Measurements from ENCODE around the gene PLCB1.

PLCB1 gene

DNA sequence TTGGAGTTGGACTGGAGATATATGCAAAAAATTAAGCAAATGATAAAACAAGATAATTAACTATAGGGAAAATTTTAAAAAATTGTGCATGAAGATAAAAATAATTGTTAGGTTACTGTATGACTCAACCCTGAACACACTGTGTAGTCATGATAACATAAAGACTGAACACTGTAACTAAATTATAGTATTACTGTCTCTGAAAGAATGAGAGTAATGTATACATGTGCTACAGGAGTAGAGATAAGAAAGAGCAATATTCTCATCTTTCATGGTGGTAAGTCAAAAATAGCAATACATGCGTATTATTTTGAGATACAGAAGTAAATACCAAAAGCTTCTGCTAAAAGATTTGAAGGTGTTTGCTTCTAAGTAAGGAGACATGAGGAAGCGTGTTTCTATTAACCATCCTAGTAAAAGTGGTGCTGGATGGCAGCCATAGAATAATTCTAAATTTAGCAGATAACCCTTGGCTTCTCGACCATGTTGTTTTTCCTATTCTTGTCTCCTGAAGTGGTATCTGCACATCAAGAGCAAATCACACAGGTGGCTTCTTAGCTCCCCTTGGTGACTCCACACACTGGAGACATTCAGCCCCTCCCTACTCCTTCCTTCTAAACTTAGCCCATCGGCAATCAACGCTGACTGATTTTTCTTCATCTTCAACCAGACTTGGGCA is 546.2 kb downstream of the PLCB1 start:
- H3K4me1 ChIP-seq (ENCODE audit: control insufficient read depth in 1 of 2, insufficient read depth in 2 of 2, low read length in 2 of 2) = no peaks in the 10 kb centered on the region
- no peak overlapping the region for H3K27ac ChIP-seq (ENCODE audit: low read length)
- no peaks in the 10 kb centered on the region for H3K27me3 ChIP-seq (ENCODE audit: low read depth, low read length)
- H3K36me3 ChIP-seq (ENCODE audit: control insufficient read depth in 1 of 2, insufficient read depth in 2 of 2, low read length in 2 of 2) = no peaks in the 10 kb centered on the region
- H3K4me3 ChIP-seq (ENCODE audit: low read depth in 1 of 2, low read length in 2 of 2) = no peak overlapping the region
- H3K9me3 ChIP-seq (ENCODE audit: control insufficient read depth in 1 of 2, low read length in 2 of 2) = no peaks in the 10 kb centered on the region

DNA sequence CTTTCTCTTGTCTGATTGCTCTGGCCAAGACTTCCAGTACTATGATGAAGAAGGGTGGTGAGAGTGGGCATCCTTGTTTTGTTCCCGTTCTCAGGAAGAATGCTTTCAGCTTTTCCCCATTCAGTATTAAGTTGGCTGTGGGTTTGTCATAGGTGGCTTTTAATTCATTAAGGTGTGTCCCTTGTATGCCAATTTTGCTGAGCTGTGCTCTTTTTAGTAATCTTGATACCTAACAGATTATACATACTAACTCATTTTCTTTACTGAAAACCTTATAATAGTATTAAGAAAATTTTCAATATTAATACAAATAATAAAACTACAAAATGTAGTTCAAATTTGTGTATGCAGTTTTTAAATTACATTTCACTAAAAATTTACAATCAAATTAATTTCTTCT is 557.3 kb downstream of the PLCB1 start:
- Histone ChIP-seq H3K36me3 (ENCODE audit: control insufficient read depth in 1 of 2, insufficient read depth in 2 of 2, low read length in 2 of 2) (no peaks in the 10 kb centered on the region), H3K4me3 (ENCODE audit: low read depth in 1 of 2, low read length in 2 of 2) (no peak overlapping the region), H3K27me3 (ENCODE audit: low read depth, low read length) (no peaks in the 10 kb centered on the region), H3K27ac (ENCODE audit: low read length) (no peak overlapping the region), H3K9me3 (ENCODE audit: control insufficient read depth in 1 of 2, low read length in 2 of 2) (peaks cover 0 to 6% of the 10 kb centered on the region in 2 donors), H3K4me1 (ENCODE audit: control insufficient read depth in 1 of 2, insufficient read depth in 2 of 2, low read length in 2 of 2) (peaks cover 0 to 10% of the 10 kb centered on the region in 2 donors)

DNA sequence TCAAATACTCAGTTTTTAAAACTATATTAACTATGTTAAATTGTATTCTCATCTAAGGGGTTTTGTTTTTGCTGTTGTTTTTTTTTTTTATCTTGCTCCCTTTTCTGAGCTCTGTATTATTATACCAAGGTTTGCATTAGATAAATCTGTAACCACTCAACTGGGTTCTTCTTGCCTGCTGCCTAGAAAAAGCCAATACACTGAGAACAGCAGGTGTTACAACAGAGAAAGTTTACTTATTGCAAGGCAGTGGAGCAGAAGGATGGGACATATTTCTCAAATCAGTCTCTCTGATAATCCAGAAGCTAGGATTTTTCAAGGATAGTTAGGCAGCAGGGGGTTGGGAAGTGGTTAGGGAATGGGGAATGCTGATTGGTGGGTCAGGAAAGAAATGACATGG is 558.0 kb downstream of the PLCB1 start:
- Histone ChIP-seq H3K36me3 (ENCODE audit: control insufficient read depth in 1 of 2, insufficient read depth in 2 of 2, low read length in 2 of 2) (no peaks in the 10 kb centered on the region), H3K4me1 (ENCODE audit: control insufficient read depth in 1 of 2, insufficient read depth in 2 of 2, low read length in 2 of 2) (peaks cover 0 to 10% of the 10 kb centered on the region in 2 donors), H3K9me3 (ENCODE audit: control insufficient read depth in 1 of 2, low read length in 2 of 2) (peaks cover 0 to 6% of the 10 kb centered on the region in 2 donors), H3K27me3 (ENCODE audit: low read depth, low read length) (no peaks in the 10 kb centered on the region), H3K27ac (ENCODE audit: low read length) (no peak overlapping the region), H3K4me3 (ENCODE audit: low read depth in 1 of 2, low read length in 2 of 2) (no peak overlapping the region)

DNA sequence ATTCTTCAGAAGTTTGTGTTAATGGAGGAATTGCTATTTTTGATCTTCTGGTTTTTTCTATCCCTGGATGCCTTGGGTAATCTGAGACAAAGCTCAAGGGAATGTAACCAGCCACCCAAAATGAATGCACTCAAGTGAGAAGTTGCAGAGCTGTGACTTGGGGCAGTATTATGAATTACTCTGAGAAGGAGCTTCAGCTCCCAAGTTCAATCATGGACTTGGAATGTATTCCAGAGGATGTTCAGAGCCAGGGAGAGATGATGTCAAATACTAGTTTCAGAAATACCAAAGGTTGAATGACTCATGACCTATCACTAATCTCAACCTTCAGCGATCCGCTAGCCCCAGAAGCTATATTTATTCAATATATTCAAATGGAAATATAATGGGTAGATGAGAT is 561.6 kb downstream of the PLCB1 start:
- Histone ChIP-seq H3K36me3 (ENCODE audit: control insufficient read depth in 1 of 2, insufficient read depth in 2 of 2, low read length in 2 of 2) (no peaks in the 10 kb centered on the region), H3K9me3 (ENCODE audit: control insufficient read depth in 1 of 2, low read length in 2 of 2) (peaks cover 0 to 4% of the 10 kb centered on the region in 2 donors), H3K27ac (ENCODE audit: low read length) (no peak overlapping the region), H3K4me1 (ENCODE audit: control insufficient read depth in 1 of 2, insufficient read depth in 2 of 2, low read length in 2 of 2) (peaks cover 0 to 10% of the 10 kb centered on the region in 2 donors), H3K4me3 (ENCODE audit: low read depth in 1 of 2, low read length in 2 of 2) (no peak overlapping the region), H3K27me3 (ENCODE audit: low read depth, low read length) (no peaks in the 10 kb centered on the region)

DNA sequence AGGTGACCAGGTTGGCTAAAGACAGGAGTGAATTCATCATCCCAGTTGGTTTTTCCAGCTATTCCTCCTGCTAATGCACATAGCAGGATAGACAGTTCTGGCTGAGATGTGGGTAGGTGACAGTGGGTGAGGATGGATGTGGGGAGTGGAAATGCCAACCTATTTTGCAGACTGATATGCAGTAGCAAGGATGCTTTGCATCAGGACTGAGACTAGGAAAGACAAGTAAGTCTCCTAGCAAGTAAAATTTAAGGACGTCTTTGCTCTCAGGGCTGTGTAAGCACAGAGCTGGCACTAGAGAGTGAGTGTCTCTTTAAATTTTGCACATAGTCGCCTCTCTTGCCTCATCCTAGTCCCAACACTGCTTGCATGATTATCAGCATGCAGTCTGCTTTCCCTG is 568.7 kb downstream of the PLCB1 start:
- H3K4me1 ChIP-seq (ENCODE audit: control insufficient read depth in 1 of 2, insufficient read depth in 2 of 2, low read length in 2 of 2) = no peaks in the 10 kb centered on the region
- H3K4me3 ChIP-seq (ENCODE audit: low read depth in 1 of 2, low read length in 2 of 2) = no peak overlapping the region
- no peaks in the 10 kb centered on the region for H3K27me3 ChIP-seq (ENCODE audit: low read depth, low read length)
- no peak overlapping the region for H3K27ac ChIP-seq (ENCODE audit: low read length)
- H3K9me3 ChIP-seq (ENCODE audit: control insufficient read depth in 1 of 2, low read length in 2 of 2) = no peaks in the 10 kb centered on the region
- no peaks in the 10 kb centered on the region for H3K36me3 ChIP-seq (ENCODE audit: control insufficient read depth in 1 of 2, insufficient read depth in 2 of 2, low read length in 2 of 2)

DNA sequence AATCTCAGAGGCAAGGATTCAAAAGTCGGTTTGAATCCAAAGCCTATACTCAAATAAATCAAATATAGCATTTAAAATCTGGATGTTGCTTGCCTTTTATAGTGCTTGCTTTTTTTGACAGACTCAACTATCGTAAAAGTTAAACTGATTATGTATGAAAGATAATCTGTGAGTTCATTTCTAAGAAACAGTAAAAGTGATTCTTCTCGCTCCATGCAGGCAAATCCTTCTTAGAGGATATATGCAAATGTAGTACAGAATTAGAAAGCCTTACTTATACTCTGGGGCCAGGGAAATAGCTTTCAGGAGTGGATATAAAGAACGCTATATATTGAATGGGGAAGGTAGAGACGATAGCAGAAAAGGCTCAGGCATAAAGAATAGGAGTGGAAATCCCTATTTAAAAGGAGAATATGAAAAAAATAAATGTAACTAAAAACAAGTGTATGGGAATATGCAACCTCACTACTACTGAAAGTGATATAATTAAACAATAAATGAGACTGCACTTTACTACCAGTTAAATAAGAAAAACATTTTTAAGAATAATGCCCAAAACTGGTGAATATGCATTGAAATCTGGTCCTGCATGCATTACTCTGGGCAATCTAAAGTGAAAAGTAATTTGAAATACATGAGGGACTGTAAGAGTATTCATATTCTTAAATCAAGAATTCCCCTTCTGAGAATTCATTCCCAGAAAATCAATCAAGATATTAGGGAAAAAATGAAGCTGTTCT is 575.1 kb downstream of the PLCB1 start:
- no peak overlapping the region for H3K27ac ChIP-seq (ENCODE audit: low read length)
- H3K27me3 ChIP-seq (ENCODE audit: low read depth, low read length) = no peaks in the 10 kb centered on the region
- H3K36me3 ChIP-seq (ENCODE audit: control insufficient read depth in 1 of 2, insufficient read depth in 2 of 2, low read length in 2 of 2) = no peaks in the 10 kb centered on the region
- no peaks in the 10 kb centered on the region for H3K4me1 ChIP-seq (ENCODE audit: control insufficient read depth in 1 of 2, insufficient read depth in 2 of 2, low read length in 2 of 2)
- no peak overlapping the region for H3K4me3 ChIP-seq (ENCODE audit: low read depth in 1 of 2, low read length in 2 of 2)
- no peaks in the 10 kb centered on the region for H3K9me3 ChIP-seq (ENCODE audit: control insufficient read depth in 1 of 2, low read length in 2 of 2)

DNA sequence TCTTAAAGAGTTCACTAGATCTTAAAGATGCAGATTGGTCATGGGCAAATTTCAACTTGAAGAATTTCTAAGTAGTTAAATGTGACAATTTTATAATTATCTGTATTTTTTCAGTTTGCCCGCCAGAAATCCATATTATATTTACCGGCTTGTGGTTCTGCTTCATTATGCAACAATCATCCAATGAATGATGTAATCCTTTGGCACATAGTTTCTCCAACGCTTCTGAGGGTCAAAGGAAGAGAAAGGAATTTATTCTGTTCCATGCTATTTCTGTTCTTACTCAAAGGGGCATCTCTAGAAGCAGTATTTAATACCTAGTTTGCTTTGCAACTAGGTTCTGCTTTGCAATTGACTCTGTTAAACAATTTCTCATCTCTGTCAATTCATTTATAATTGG is 577.6 kb downstream of the PLCB1 start:
- Histone ChIP-seq H3K27ac (ENCODE audit: low read length) (no peak overlapping the region), H3K36me3 (ENCODE audit: control insufficient read depth in 1 of 2, insufficient read depth in 2 of 2, low read length in 2 of 2) (no peaks in the 10 kb centered on the region), H3K4me1 (ENCODE audit: control insufficient read depth in 1 of 2, insufficient read depth in 2 of 2, low read length in 2 of 2) (no peaks in the 10 kb centered on the region), H3K4me3 (ENCODE audit: low read depth in 1 of 2, low read length in 2 of 2) (no peak overlapping the region), H3K9me3 (ENCODE audit: control insufficient read depth in 1 of 2, low read length in 2 of 2) (no peaks in the 10 kb centered on the region), H3K27me3 (ENCODE audit: low read depth, low read length) (no peaks in the 10 kb centered on the region)

DNA sequence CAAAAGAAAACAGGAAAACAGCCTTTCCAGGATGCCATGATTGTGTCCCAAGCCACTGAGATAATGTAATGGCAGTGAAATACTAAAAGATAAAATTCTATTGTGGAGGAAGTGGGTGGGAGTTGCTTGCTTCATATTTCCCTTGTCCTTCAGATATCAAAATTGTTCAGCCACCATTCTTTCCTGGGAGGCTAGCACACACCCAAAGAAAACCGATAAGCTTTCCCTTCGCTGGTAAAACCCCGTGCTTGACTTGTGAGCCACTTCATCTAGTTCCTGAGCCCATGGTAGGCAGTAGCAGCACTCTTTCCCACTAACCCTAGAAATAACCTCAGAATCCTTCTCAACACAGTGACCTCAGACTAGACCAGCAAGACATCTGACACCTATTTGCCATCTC is 579.4 kb downstream of the PLCB1 start:
- Histone ChIP-seq H3K27ac (ENCODE audit: low read length) (no peak overlapping the region), H3K27me3 (ENCODE audit: low read depth, low read length) (no peaks in the 10 kb centered on the region), H3K4me1 (ENCODE audit: control insufficient read depth in 1 of 2, insufficient read depth in 2 of 2, low read length in 2 of 2) (no peaks in the 10 kb centered on the region), H3K36me3 (ENCODE audit: control insufficient read depth in 1 of 2, insufficient read depth in 2 of 2, low read length in 2 of 2) (no peaks in the 10 kb centered on the region), H3K9me3 (ENCODE audit: control insufficient read depth in 1 of 2, low read length in 2 of 2) (no peaks in the 10 kb centered on the region), H3K4me3 (ENCODE audit: low read depth in 1 of 2, low read length in 2 of 2) (no peak overlapping the region)

DNA sequence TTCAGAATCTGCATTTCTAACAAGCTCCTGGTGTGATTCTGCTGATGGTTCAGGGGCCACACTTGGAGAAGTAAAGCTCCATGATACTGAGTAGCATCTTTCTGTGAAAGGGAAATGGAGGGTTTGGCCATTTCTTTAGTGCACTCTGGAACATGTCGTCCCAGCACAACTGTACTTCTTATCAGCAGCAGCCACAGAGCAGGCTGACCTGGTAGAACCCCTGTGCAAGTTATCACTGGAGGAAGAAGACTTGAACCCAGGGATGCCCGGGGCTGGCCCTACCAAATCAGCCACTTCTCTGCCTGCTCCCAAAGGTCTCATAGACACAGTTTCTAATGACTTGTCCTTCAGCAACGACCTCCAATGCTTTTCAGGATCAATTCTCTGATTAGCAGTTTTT is 582.1 kb downstream of the PLCB1 start:
- Histone ChIP-seq H3K27me3 (ENCODE audit: low read depth, low read length) (no peaks in the 10 kb centered on the region), H3K27ac (ENCODE audit: low read length) (no peak overlapping the region), H3K4me1 (ENCODE audit: control insufficient read depth in 1 of 2, insufficient read depth in 2 of 2, low read length in 2 of 2) (no peaks in the 10 kb centered on the region), H3K4me3 (ENCODE audit: low read depth in 1 of 2, low read length in 2 of 2) (no peak overlapping the region), H3K9me3 (ENCODE audit: control insufficient read depth in 1 of 2, low read length in 2 of 2) (no peaks in the 10 kb centered on the region), H3K36me3 (ENCODE audit: control insufficient read depth in 1 of 2, insufficient read depth in 2 of 2, low read length in 2 of 2) (no peaks in the 10 kb centered on the region)

DNA sequence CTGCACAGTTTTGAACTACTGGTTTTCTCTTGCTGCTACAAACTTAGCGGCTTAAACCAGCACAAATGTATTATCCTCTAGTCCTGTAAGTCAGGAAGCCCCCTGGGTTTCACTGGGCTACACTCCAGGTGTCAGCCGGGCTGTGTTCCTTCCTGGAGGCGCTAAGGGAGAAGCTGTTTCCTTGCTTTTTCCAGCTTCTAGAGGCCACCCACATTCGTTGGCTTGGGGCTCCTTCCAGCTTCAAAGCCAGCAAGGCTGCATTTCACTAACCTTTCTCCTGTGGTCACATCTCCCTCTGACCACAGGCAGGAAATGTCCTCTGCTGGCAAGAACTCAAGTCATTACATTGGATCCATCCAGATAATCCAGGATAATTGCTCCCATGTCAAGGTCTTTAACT is 586.2 kb downstream of the PLCB1 start:
- no peaks in the 10 kb centered on the region for H3K4me1 ChIP-seq (ENCODE audit: control insufficient read depth in 1 of 2, insufficient read depth in 2 of 2, low read length in 2 of 2)
- no peak overlapping the region for H3K27ac ChIP-seq (ENCODE audit: low read length)
- H3K4me3 ChIP-seq (ENCODE audit: low read depth in 1 of 2, low read length in 2 of 2) = no peak overlapping the region
- H3K9me3 ChIP-seq (ENCODE audit: control insufficient read depth in 1 of 2, low read length in 2 of 2) = no peaks in the 10 kb centered on the region
- H3K36me3 ChIP-seq (ENCODE audit: control insufficient read depth in 1 of 2, insufficient read depth in 2 of 2, low read length in 2 of 2) = no peaks in the 10 kb centered on the region
- no peaks in the 10 kb centered on the region for H3K27me3 ChIP-seq (ENCODE audit: low read depth, low read length)

DNA sequence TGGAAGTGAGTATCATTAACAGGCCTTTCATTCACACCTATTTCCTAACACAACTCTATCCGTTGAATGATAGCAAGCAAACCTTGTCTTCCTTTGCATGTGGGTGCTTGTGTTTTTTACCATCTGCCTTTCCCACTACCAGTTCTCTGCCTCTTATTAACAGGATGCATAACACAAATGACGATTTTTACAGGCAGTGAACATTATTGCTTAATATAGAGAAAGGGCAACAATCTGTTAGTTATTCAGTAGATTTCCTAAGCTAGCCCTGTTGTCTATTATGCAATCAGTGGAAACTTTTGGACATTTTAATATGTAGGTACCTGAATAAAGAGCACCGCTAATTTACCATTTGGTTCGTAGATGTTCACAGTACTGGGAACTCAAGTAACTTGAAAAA is 588.0 kb downstream of the PLCB1 start:
- Histone ChIP-seq H3K27ac (ENCODE audit: low read length) (no peak overlapping the region), H3K36me3 (ENCODE audit: control insufficient read depth in 1 of 2, insufficient read depth in 2 of 2, low read length in 2 of 2) (no peaks in the 10 kb centered on the region), H3K4me3 (ENCODE audit: low read depth in 1 of 2, low read length in 2 of 2) (no peak overlapping the region), H3K27me3 (ENCODE audit: low read depth, low read length) (no peaks in the 10 kb centered on the region), H3K9me3 (ENCODE audit: control insufficient read depth in 1 of 2, low read length in 2 of 2) (no peaks in the 10 kb centered on the region), H3K4me1 (ENCODE audit: control insufficient read depth in 1 of 2, insufficient read depth in 2 of 2, low read length in 2 of 2) (no peaks in the 10 kb centered on the region)

DNA sequence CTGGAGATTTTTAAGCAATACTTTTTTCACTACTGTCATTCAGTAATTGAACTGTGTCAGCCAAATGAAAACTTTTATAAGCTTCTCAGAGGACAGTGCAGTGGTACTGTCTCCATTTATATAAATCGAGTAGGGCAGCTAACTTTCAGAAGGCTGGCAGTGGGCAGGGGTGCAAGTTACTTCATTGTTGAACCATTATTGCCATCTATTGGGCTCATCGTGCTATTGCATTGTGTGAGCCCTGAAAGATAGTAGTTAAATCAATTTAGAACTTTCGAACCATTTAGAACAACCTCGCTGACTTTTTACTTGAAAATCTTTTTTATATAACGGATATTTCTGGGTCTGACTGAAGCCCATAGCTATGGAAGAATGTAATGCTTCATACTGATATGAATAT is 589.0 kb downstream of the PLCB1 start:
- Histone ChIP-seq H3K36me3 (ENCODE audit: control insufficient read depth in 1 of 2, insufficient read depth in 2 of 2, low read length in 2 of 2) (no peaks in the 10 kb centered on the region), H3K4me3 (ENCODE audit: low read depth in 1 of 2, low read length in 2 of 2) (no peak overlapping the region), H3K27ac (ENCODE audit: low read length) (no peak overlapping the region), H3K4me1 (ENCODE audit: control insufficient read depth in 1 of 2, insufficient read depth in 2 of 2, low read length in 2 of 2) (no peaks in the 10 kb centered on the region), H3K9me3 (ENCODE audit: control insufficient read depth in 1 of 2, low read length in 2 of 2) (no peaks in the 10 kb centered on the region), H3K27me3 (ENCODE audit: low read depth, low read length) (no peaks in the 10 kb centered on the region)
